Nucleus accumbens (tissue), 56 donors: ENCODE data around the gene PLCL2.

Experiments
- DNase-seq, 56 donors: peaks; one replicate each; lab custom pipeline; 2025; lab: John Stamatoyannopoulos, UW

PLCL2 gene

GRCh38 chr3:16888785-16889607 is 4.2 kb downstream of the PLCL2 start:
- DNase-seq, result no peak

GRCh38 chr3:16890597-16891333 is 6.0 kb downstream of the PLCL2 start:
- DNase-seq, result no peak

GRCh38 chr3:16893618-16894200 is 9.0 kb downstream of the PLCL2 start:
- no peak for DNase-seq

GRCh38 chr3:16896094-16896627 is 11.4 kb downstream of the PLCL2 start:
- DNase-seq, result no peak

- DNase-seq, result no peak
Observed at GRCh38 chr3:16896820-16897219, 12.1 kb downstream of the PLCL2 start.

GRCh38 chr3:16897254-16897926 is 12.6 kb downstream of the PLCL2 start:
- DNase-seq, result no peak

- no peak for DNase-seq
Observed at GRCh38 chr3:16898595-16899395, 14.0 kb downstream of the PLCL2 start.

GRCh38 chr3:16899919-16900318 is 15.2 kb downstream of the PLCL2 start:
- no peak for DNase-seq

GRCh38 chr3:16900779-16901440 is 16.2 kb downstream of the PLCL2 start:
- no peak for DNase-seq

GRCh38 chr3:16904423-16905417 is 20.0 kb downstream of the PLCL2 start:
- no peak for DNase-seq

GRCh38 chr3:16905704-16906103 is 20.9 kb downstream of the PLCL2 start:
- no peak for DNase-seq

GRCh38 chr3:16906682-16907081 is 21.9 kb downstream of the PLCL2 start:
- DNase-seq, result no peak

GRCh38 chr3:16907243-16907642 is 22.5 kb downstream of the PLCL2 start:
- no peak for DNase-seq

GRCh38 chr3:16908016-16908807 is 23.5 kb downstream of the PLCL2 start:
- DNase-seq, result no peak

- no peak for DNase-seq
Observed at GRCh38 chr3:16908896-16909295, 24.1 kb downstream of the PLCL2 start.

- DNase-seq, result no peak
Observed at GRCh38 chr3:16909802-16910201, 25.0 kb downstream of the PLCL2 start.

- DNase-seq, result no peak
Observed at GRCh38 chr3:16910207-16910606, 25.5 kb downstream of the PLCL2 start.
